ENCODE results near the gene GDA. TPM values are rescaled to one million over a fixed set of nuclear protein-coding genes. Genes with fewer than 3 reads are reported as not detected.

Gene GDA
- total RNA-seq, 1 donor from 2014 or later, result 0.22 TPM

- Mint-ChIP-seq H3K4me3 (ENCODE audit: unreplicated experiment) (no peak overlapping the region), H3K27me3 (ENCODE audit: low read depth) (no peaks in the 10 kb centered on the region), H3K27ac (ENCODE audit: unreplicated experiment) (no peak overlapping the region), H3K36me3 (ENCODE audit: low read depth) (no peaks in the 10 kb centered on the region), H3K9me3 (ENCODE audit: low read depth) (no peaks in the 10 kb centered on the region), H3K4me1 (ENCODE audit: low read depth) (no peaks in the 10 kb centered on the region)
- DNase-seq (ENCODE audit: low spot score), result no peak
- TF ChIP-seq, protein P1, sequence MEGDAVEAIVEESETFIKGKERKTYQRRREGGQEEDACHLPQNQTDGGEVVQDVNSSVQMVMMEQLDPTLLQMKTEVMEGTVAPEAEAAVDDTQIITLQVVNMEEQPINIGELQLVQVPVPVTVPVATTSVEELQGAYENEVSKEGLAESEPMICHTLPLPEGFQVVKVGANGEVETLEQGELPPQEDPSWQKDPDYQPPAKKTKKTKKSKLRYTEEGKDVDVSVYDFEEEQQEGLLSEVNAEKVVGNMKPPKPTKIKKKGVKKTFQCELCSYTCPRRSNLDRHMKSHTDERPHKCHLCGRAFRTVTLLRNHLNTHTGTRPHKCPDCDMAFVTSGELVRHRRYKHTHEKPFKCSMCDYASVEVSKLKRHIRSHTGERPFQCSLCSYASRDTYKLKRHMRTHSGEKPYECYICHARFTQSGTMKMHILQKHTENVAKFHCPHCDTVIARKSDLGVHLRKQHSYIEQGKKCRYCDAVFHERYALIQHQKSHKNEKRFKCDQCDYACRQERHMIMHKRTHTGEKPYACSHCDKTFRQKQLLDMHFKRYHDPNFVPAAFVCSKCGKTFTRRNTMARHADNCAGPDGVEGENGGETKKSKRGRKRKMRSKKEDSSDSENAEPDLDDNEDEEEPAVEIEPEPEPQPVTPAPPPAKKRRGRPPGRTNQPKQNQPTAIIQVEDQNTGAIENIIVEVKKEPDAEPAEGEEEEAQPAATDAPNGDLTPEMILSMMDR (IDR thresholded peaks at IDR 0.05), result no peak
These were observed 17.2 kb upstream of the GDA start for GRCh38 chr9:72132052-72132451.

DNA sequence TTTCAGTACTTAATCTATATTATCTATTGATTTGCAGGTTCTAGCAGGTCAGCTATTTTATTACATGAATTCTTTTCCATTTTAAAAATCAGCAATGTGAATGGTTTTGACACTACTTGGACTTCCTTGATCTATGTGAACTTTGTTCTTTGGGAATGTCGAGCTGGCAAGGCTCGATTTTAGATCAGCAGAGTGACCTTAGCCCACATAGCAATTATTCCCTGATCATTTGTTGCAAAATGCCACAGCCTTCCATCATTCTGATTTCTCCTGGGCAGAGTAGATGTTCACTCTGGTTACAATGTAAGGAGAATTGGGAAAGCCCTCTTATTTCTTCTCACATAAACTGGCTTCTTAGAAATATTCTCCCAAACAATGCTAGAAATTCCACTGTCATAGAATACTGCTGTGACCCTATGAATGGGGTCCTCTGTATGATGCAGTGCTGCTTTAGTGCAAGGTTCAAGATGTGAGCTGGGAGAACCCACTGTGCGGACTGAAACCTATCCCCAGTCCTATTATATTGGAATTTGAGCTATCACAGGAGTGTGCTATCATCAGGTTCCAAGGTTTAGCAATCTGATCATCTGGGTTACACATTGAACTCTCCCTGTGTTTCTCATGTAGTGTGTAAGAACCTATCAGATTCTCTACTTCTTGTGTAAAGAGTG lies 15.7 kb upstream of the GDA start:
- no peak for DNase-seq (ENCODE audit: low spot score)
- H3K27ac Mint-ChIP-seq (ENCODE audit: unreplicated experiment), result no peak overlapping the region
- TF ChIP-seq, protein P1 (IDR thresholded peaks at IDR 0.05), result no peak
- H3K27me3 Mint-ChIP-seq (ENCODE audit: low read depth), result no peaks in the 10 kb centered on the region
- H3K9me3 Mint-ChIP-seq (ENCODE audit: low read depth), result no peaks in the 10 kb centered on the region
- no peaks in the 10 kb centered on the region for H3K36me3 Mint-ChIP-seq (ENCODE audit: low read depth)
- H3K4me3 Mint-ChIP-seq (ENCODE audit: unreplicated experiment), result no peak overlapping the region
- no peaks in the 10 kb centered on the region for H3K4me1 Mint-ChIP-seq (ENCODE audit: low read depth)

DNA sequence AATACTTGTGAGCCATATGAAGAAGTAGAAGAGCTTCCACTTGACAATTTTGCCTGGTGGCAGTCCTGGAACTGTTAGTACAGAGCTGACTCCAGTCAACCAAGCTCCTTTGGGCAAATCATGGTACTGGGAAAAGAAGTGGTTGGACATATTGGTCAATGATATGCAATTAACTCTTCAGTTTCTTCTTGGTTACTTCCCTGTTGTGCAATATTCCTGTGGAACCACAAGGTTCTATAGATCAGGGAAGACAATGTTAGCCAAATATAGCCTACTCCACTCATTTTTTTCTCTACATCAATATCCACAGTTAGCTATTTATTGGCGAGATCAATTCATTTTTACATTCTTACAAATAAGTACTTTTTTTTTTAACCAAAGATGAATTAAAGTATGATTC lies 14.4 kb upstream of the GDA start:
- Mint-ChIP-seq H3K36me3 (ENCODE audit: low read depth) (no peaks in the 10 kb centered on the region), H3K9me3 (ENCODE audit: low read depth) (no peaks in the 10 kb centered on the region), H3K27ac (ENCODE audit: unreplicated experiment) (no peak overlapping the region), H3K27me3 (ENCODE audit: low read depth) (no peaks in the 10 kb centered on the region), H3K4me1 (ENCODE audit: low read depth) (no peaks in the 10 kb centered on the region), H3K4me3 (ENCODE audit: unreplicated experiment) (no peak overlapping the region)
- TF ChIP-seq, protein P1 (IDR thresholded peaks at IDR 0.05), result no peak
- DNase-seq (ENCODE audit: low spot score), result no peak

- H3K36me3 Mint-ChIP-seq (ENCODE audit: low read depth), result no peaks in the 10 kb centered on the region
- H3K27ac Mint-ChIP-seq (ENCODE audit: unreplicated experiment), result no peak overlapping the region
- H3K4me3 Mint-ChIP-seq (ENCODE audit: unreplicated experiment), result no peak overlapping the region
- no peaks in the 10 kb centered on the region for H3K9me3 Mint-ChIP-seq (ENCODE audit: low read depth)
- no peak for DNase-seq (ENCODE audit: low spot score)
- no peaks in the 10 kb centered on the region for H3K4me1 Mint-ChIP-seq (ENCODE audit: low read depth)
- TF ChIP-seq, protein P1 (IDR thresholded peaks at IDR 0.05), result no peak
- H3K27me3 Mint-ChIP-seq (ENCODE audit: low read depth), result no peaks in the 10 kb centered on the region
These were observed 11.4 kb upstream of the GDA start for GRCh38 chr9:72137697-72138365.

GRCh38 chr9:72139226-72139625 lies 10.0 kb upstream of the GDA start:
- Mint-ChIP-seq H3K4me1 (ENCODE audit: low read depth) (no peaks in the 10 kb centered on the region), H3K27ac (ENCODE audit: unreplicated experiment) (no peak overlapping the region), H3K4me3 (ENCODE audit: unreplicated experiment) (no peak overlapping the region), H3K9me3 (ENCODE audit: low read depth) (no peaks in the 10 kb centered on the region), H3K27me3 (ENCODE audit: low read depth) (no peaks in the 10 kb centered on the region), H3K36me3 (ENCODE audit: low read depth) (no peaks in the 10 kb centered on the region)
- TF ChIP-seq, protein P1 (IDR thresholded peaks at IDR 0.05), result no peak
- DNase-seq (ENCODE audit: low spot score), result no peak
